Esophagus squamous epithelium (tissue), 5 donors: Measurements from ENCODE around the gene PLD5. TPM values are rescaled to one million over a fixed set of nuclear protein-coding genes. Genes with fewer than 3 reads are reported as not detected.
"Not testable (repeated sequence)": the region's sequence is repeated elsewhere in the genome, so short reads cannot be mapped to it uniquely, and the experiment has no call there.

Source experiments
- DNase-seq: peaks from one replicate; lab custom pipeline; 2025; lab: John Stamatoyannopoulos, UW
- H3K27ac ChIP-seq, 4 donors: fragments of 200-600 bp; sonication (generic); one replicate each; pipeline ENCODE4 v1.5.1; 2016 to 2019; ENCODE audit warnings: mild to moderate bottlenecking in 1 of 4
- H3K27me3 ChIP-seq, 4 donors: fragments of 200-600 bp; sonication (generic); 1 replicate in 3 of 4; 2 replicates in 1 of 4; pipeline versions ENCODE4 v1.5.1 to v1.6.0; 2017 to 2021; ENCODE audit warnings: antibody characterized with exemption in 1 of 4
- H3K36me3 ChIP-seq, 3 donors: fragments of 200-600 bp; sonication (generic); one replicate each; pipeline ENCODE4 v1.5.1; 2016 to 2019
- H3K4me1 ChIP-seq, 3 donors: fragments of 200-600 bp; sonication (generic); one replicate each; pipeline ENCODE4 v1.5.1; 2017 to 2019
- H3K4me3 ChIP-seq, 4 donors: fragments of 200-600 bp; sonication (generic); 1 replicate in 3 of 4; 2 replicates in 1 of 4; pipeline ENCODE4 v1.5.1; 2016 to 2019; ENCODE audit warnings: mild to moderate bottlenecking in 2 of 4, moderate library complexity in 1 of 4
- H3K9me3 ChIP-seq, 3 donors: fragments of 200-600 bp; sonication (generic); one replicate each; pipeline ENCODE4 v1.5.1; 2016 to 2019
- POLR2A ChIP-seq, 4 donors: fragments of 450-650 bp; IDR thresholded peaks; one replicate each; pipeline ENCODE4 v1.6.1; 2017; ENCODE audit warnings: antibody characterized with exemption in 4 of 4, mild to moderate bottlenecking in 4 of 4, moderate library complexity in 3 of 4
- WGBS, 2 donors: methylation state at CpG; one replicate each; pipeline ENCODE4 v1.1.5; 2018; 5-methylcytosine and 5-hydroxymethylcytosine counted together
- intact Hi-C: fragments of 100-400 bp; cut with DNase I; formaldehyde crosslinking; loops from one replicate; pipeline ENCODE4 v1.15.0; 2022
- total RNA-seq, 4 donors: library from RNA; depleted of rRNA; stranded (reverse); fragments of >200 nt; gene quantifications; one replicate each; pipeline ENCODE4 v1.1.0, GENCODE V29; 2016
- TF ChIP-seq, protein P1 (sequence below), 6 experiments: fragments of 450-650 bp in 4 of 6; fragments of 200-600 bp in 2 of 6; sonication (generic) in 2 of 6; IDR thresholded peaks; one replicate each; pipeline ENCODE4 v1.5.1; 2016 to 2019; ENCODE audit warnings: antibody characterized with exemption in 6 of 6, mild to moderate bottlenecking in 4 of 6, moderate library complexity in 4 of 6
- donor health status: DM: yes; HTN: yes; CAD: no.

The PLD5 gene
- total RNA-seq, 4 donors from 2014 or later, result 0.18 to 0.57 TPM; not detected in 2

DNA sequence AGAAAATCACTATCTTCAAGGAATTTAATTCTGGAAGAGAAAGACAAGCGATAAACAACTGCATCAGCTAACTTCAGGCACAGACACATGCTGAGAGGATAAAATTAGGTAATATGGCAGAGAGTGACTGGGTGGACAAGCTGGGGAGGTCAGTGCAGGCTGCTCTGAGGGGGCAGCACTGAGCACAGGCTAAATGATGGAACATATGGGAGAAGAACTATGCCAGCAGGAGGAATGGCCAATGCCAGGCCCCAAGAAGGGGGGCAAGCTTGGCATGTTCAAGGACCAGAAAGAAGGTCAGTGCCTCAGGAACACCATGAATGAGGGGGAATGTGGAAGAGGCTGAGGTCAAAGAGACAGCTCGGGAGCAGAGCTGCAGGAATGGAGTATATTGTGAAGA lies 334.9 kb downstream of the PLD5 start:
- DNase-seq, result no peak
- no peaks in the 10 kb centered on the region for H3K36me3 ChIP-seq
- no peak for TF ChIP-seq POLR2A (IDR thresholded peaks at IDR 0.05)
- TF ChIP-seq, protein P1, sequence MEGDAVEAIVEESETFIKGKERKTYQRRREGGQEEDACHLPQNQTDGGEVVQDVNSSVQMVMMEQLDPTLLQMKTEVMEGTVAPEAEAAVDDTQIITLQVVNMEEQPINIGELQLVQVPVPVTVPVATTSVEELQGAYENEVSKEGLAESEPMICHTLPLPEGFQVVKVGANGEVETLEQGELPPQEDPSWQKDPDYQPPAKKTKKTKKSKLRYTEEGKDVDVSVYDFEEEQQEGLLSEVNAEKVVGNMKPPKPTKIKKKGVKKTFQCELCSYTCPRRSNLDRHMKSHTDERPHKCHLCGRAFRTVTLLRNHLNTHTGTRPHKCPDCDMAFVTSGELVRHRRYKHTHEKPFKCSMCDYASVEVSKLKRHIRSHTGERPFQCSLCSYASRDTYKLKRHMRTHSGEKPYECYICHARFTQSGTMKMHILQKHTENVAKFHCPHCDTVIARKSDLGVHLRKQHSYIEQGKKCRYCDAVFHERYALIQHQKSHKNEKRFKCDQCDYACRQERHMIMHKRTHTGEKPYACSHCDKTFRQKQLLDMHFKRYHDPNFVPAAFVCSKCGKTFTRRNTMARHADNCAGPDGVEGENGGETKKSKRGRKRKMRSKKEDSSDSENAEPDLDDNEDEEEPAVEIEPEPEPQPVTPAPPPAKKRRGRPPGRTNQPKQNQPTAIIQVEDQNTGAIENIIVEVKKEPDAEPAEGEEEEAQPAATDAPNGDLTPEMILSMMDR (IDR thresholded peaks at IDR 0.05), result no peak
- H3K4me3 ChIP-seq, result no peak overlapping the region
- intact Hi-C loops, result no loop called here
- no peaks in the 10 kb centered on the region for H3K9me3 ChIP-seq
- no peaks in the 10 kb centered on the region for H3K4me1 ChIP-seq
- H3K27ac ChIP-seq, result no peak overlapping the region
- H3K27me3 ChIP-seq, result no peaks in the 10 kb centered on the region
- 63 to 81% methylated on average over 2 of the region's 2 CpGs for WGBS, 2 donors

DNA sequence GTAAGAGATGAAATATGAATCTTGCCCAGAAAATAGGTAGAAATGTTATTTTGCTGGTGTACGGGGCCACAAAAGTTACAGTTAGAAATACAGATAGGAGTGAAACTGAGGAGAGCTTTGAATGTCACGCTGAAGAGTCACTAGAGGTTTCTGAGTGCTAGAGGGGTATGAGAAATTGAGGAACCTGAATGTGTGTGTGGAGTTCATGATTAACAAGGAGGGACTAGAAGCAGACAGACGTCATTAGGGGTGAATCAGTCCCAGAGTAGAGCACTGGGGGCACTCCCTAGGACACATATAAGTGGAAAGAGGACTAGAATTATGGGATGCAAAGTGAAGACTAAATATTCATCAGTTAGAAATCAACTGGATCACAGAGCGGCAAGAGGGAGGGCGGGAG lies 336.7 kb downstream of the PLD5 start:
- Histone ChIP-seq H3K4me1 (no peaks in the 10 kb centered on the region), H3K36me3 (no peaks in the 10 kb centered on the region), H3K4me3 (no peak overlapping the region), H3K27me3 (no peaks in the 10 kb centered on the region), H3K9me3 (no peaks in the 10 kb centered on the region), H3K27ac (no peak overlapping the region)
- TF ChIP-seq, protein P1 (IDR thresholded peaks at IDR 0.05), result no peak
- TF ChIP-seq POLR2A (IDR thresholded peaks at IDR 0.05), result no peak
- intact Hi-C loops, result no loop called here
- WGBS, 2 donors, result 64 to 70% methylated on average over 5 of the region's 5 CpGs
- DNase-seq, result no peak

DNA sequence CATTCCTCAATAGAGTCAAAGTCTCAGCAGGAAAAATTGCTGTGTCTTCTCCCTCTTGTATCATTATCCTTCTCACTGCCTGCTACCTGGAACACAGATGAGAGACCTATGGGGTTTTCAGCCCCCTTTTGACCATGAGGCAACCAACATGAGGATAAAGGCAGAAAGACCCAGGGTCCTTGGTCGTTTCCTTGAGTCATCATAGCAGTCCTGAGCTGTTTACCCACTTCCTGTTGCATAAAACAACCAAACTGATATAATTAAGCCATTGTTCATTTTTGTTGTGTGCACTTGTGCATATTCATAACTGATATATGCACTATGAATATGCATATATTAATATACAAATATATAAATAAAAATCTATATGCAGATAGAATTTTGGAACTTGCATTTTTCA lies 337.3 kb downstream of the PLD5 start:
- Histone ChIP-seq H3K4me3 (no peak overlapping the region), H3K4me1 (no peaks in the 10 kb centered on the region), H3K27ac (no peak overlapping the region), H3K27me3 (no peaks in the 10 kb centered on the region), H3K9me3 (no peaks in the 10 kb centered on the region), H3K36me3 (no peaks in the 10 kb centered on the region)
- intact Hi-C loops, result no loop called here
- TF ChIP-seq, protein P1 (IDR thresholded peaks at IDR 0.05), result no peak
- TF ChIP-seq POLR2A (IDR thresholded peaks at IDR 0.05), result no peak
- WGBS, 2 donors, result 15 to 33% methylated on average over 1 of the region's 1 CpG
- no peak for DNase-seq

GRCh38 chr1:242185731-242186130 lies 338.8 kb downstream of the PLD5 start:
- H3K36me3 ChIP-seq, result no peaks in the 10 kb centered on the region
- no peak overlapping the region for H3K4me3 ChIP-seq
- 66 to 78% methylated on average over 2 to 3 of the region's 3 CpGs for WGBS, 2 donors
- no peaks in the 10 kb centered on the region for H3K9me3 ChIP-seq
- H3K27me3 ChIP-seq, result no peaks in the 10 kb centered on the region
- H3K4me1 ChIP-seq, result no peaks in the 10 kb centered on the region
- TF ChIP-seq, protein P1 (IDR thresholded peaks at IDR 0.05), result no peak
- TF ChIP-seq POLR2A (IDR thresholded peaks at IDR 0.05), result no peak
- no peak overlapping the region for H3K27ac ChIP-seq
- intact Hi-C loops, result no loop called here
- DNase-seq, result no peak

DNA sequence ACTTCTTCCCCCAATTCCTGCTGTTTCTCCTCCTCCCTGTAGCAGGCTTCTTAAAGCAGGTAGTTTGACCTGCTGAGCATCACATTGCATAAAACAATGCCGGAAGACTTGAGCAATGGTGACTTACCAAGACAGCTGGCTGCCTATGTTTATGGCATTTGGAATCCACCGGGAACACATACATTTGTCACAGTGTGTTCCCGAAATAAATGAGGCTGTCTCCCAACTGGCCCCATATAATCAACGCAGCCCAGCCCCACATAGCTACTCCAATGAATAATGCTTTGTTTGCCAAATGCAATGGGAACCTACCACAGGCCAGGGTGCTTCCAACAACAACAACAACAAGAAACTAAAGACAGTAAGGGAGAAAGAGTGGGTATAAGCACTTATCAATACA lies 339.5 kb downstream of the PLD5 start:
- no peaks in the 10 kb centered on the region for H3K9me3 ChIP-seq
- H3K27me3 ChIP-seq, result no peaks in the 10 kb centered on the region
- WGBS, 2 donors, result 47 to 49% methylated on average over 4 of the region's 4 CpGs
- H3K4me3 ChIP-seq, result no peak overlapping the region
- no peaks in the 10 kb centered on the region for H3K36me3 ChIP-seq
- DNase-seq, result no peak
- H3K27ac ChIP-seq, result no peak overlapping the region
- no peaks in the 10 kb centered on the region for H3K4me1 ChIP-seq
- intact Hi-C loops, result no loop called here
- TF ChIP-seq POLR2A (IDR thresholded peaks at IDR 0.05), result no peak
- TF ChIP-seq, protein P1 (IDR thresholded peaks at IDR 0.05), result no peak

- H3K36me3 ChIP-seq, DNase-seq, intact Hi-C loops, H3K9me3 ChIP-seq, H3K27ac ChIP-seq, H3K27me3 ChIP-seq, H3K4me3 ChIP-seq, H3K4me1 ChIP-seq: not testable (repeated sequence)
- WGBS, 2 donors, result 48 to 51% methylated on average over 5 of the region's 5 CpGs
Measured at GRCh38 chr1:242179767-242180166, 344.7 kb downstream of the PLD5 start.
